SU-DHL-6 (cell line): ENCODE measurements around the gene INPP4A.

Experiments
- H2AFZ ChIP-seq: fragments of 200-600 bp; sonication (generic); 2 replicates; pipeline ENCODE4 v1.6.1; 2014; ENCODE audit warnings: low read depth, mild to moderate bottlenecking, moderate library complexity, mixed read lengths, antibody characterized with exemption, low read length; ENCODE audit not compliant: severe bottlenecking
- H3F3A ChIP-seq: fragments of 200-600 bp; shearing (Covaris generic); 2 replicates; pipeline ENCODE4 v1.6.0; 2016; ENCODE audit warnings: antibody characterized with exemption, mild to moderate bottlenecking; ENCODE audit not compliant: insufficient read depth
- H3K27ac ChIP-seq: fragments of 200-600 bp; sonication (generic); 2 replicates; pipeline ENCODE4 v1.5.1; 2016; ENCODE audit warnings: low read depth, mild to moderate bottlenecking, low read length, moderate library complexity, mixed read lengths
- H3K27me3 ChIP-seq: fragments of 200-600 bp; sonication (generic), shearing (Covaris generic); 2 replicates; pipeline ENCODE4 v1.6.0; 2014; ENCODE audit warnings: mild to moderate bottlenecking, low read length
- H3K36me3 ChIP-seq: fragments of 200-600 bp; sonication (generic); 2 replicates; pipeline ENCODE4 v1.6.1; 2014; ENCODE audit warnings: mild to moderate bottlenecking, low read length, mixed read lengths
- H3K4me2 ChIP-seq: fragments of 300-600, 200-600 bp; shearing (Covaris generic), sonication (generic); 2 replicates; pipeline ENCODE4 v1.6.0; 2014; ENCODE audit warnings: low read length, low read depth, mild to moderate bottlenecking; ENCODE audit not compliant: poor library complexity, severe bottlenecking
- H3K4me3 ChIP-seq: fragments of 200-600 bp; sonication (generic); 2 replicates; pipeline ENCODE4 v1.5.1; 2014; ENCODE audit warnings: antibody characterized with exemption, low read length, mild to moderate bottlenecking, mixed read lengths; ENCODE audit not compliant: insufficient read depth, poor library complexity, severe bottlenecking
- H3K79me2 ChIP-seq: fragments of 200-600 bp; sonication (generic); 2 replicates; pipeline ENCODE4 v1.6.1; 2014; ENCODE audit warnings: mild to moderate bottlenecking, low read length, moderate library complexity; ENCODE audit not compliant: insufficient read depth
- H3K9ac ChIP-seq: fragments of 200-600 bp; sonication (generic); 2 replicates; pipeline ENCODE4 v1.7.0; 2014; ENCODE audit warnings: mild to moderate bottlenecking, low read length
- H3K9me2 ChIP-seq: fragments of 200-600 bp; sonication (generic); replicated peaks from 2 replicates; pipeline ENCODE4 v1.6.1; 2014; ENCODE audit warnings: low read length; ENCODE audit not compliant: insufficient read depth
- H3K9me3 ChIP-seq: fragments of 200-600 bp; sonication (generic); 2 replicates; pipeline ENCODE4 v1.6.1; 2014; ENCODE audit warnings: low read length, mixed read lengths; ENCODE audit not compliant: insufficient read depth
- H4K20me1 ChIP-seq: fragments of 200-600 bp; sonication (generic); 2 replicates; pipeline ENCODE4 v1.6.1; 2014; ENCODE audit warnings: low read depth, mild to moderate bottlenecking, antibody characterized with exemption, low read length, moderate library complexity, mixed read lengths
- EZH2phosphoT487 ChIP-seq: fragments of 200-600 bp; sonication (generic), shearing (Covaris generic); conservative IDR thresholded peaks from 2 replicates; pipeline ENCODE4 v1.6.1; 2018; ENCODE audit warnings: mild to moderate bottlenecking, antibody characterized with exemption, low read length, moderate library complexity, mixed read lengths
- TF ChIP-seq, protein P1 (sequence below): fragments of 200-600 bp; sonication (generic); IDR thresholded peaks from one replicate; pipeline ENCODE4 v1.5.1; 2017; ENCODE audit warnings: antibody characterized with exemption, mild to moderate bottlenecking, low read length, moderate library complexity; ENCODE audit not compliant: insufficient read depth, poor library complexity, severe bottlenecking

INPP4A gene

DNA sequence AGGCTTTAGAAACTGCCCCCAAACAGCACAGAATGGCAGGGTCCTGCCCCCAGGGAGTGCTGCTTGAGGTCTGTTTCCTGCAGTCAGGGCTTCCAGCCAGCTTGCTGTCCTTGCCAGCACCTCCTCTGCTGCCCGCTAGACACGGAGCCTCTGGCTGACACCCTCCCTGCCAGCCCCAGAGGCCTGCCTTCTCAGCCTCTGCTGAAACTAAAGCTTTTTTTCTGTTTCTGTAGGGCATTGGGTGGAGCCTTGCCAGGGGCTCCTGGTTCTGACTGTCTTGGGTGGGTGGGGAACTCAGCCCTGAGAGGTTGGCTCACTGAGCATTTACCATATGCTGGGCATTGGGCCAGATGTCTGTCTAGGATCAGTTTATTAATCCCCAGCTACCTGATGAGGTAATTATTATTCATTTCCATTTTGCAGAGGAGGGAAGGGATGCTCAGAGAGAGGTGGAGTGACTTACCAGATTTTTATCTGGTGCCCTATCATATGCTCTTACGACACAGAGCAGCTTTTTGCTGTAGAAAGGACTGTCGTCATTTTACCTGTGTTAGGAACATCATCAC is 35.4 kb downstream of the INPP4A start:
- Histone ChIP-seq H4K20me1 (no peaks in the 10 kb centered on the region; the same call in 1 of the 2 replicates), H2AFZ (no peak overlapping the region), H3K4me2 (no peak overlapping the region), H3K9me2 (no peaks in the 10 kb centered on the region), H3K9me3 (no peaks in the 10 kb centered on the region), H3K27ac (no peak overlapping the region), H3F3A (no peaks in the 10 kb centered on the region), H3K9ac (no peak overlapping the region), H3K4me3 (no peak overlapping the region), H3K79me2 (no peaks in the 10 kb centered on the region), H3K36me3 (no peaks in the 10 kb centered on the region), H3K27me3 (no peaks in the 10 kb centered on the region)
- TF ChIP-seq EZH2phosphoT487, result no peak
- TF ChIP-seq, protein P1, sequence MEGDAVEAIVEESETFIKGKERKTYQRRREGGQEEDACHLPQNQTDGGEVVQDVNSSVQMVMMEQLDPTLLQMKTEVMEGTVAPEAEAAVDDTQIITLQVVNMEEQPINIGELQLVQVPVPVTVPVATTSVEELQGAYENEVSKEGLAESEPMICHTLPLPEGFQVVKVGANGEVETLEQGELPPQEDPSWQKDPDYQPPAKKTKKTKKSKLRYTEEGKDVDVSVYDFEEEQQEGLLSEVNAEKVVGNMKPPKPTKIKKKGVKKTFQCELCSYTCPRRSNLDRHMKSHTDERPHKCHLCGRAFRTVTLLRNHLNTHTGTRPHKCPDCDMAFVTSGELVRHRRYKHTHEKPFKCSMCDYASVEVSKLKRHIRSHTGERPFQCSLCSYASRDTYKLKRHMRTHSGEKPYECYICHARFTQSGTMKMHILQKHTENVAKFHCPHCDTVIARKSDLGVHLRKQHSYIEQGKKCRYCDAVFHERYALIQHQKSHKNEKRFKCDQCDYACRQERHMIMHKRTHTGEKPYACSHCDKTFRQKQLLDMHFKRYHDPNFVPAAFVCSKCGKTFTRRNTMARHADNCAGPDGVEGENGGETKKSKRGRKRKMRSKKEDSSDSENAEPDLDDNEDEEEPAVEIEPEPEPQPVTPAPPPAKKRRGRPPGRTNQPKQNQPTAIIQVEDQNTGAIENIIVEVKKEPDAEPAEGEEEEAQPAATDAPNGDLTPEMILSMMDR, result no peak

DNA sequence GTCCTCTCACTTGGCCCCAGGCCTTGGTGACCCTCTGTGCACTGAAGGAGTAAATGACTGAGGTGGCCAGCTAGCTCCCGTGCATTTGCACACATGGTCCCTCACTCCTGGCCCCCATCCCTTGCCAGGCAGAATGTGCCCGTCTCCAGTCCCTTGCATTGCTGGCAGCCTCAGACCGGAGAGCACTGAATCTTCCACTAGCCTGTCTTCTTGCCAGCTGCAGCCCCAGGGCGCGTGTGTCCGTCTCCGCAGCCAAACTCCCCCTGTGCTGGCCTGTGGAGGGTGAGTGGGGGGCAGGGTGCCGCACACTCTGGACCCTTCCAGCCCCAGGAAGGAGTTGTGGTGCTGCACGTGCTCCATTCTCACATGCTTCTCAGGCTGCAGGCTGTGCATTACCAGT is 35.9 kb downstream of the INPP4A start:
- no peak overlapping the region for H3K9ac ChIP-seq
- H2AFZ ChIP-seq, result no peak overlapping the region
- H3K4me2 ChIP-seq, result no peak overlapping the region
- no peak overlapping the region for H3K27ac ChIP-seq
- no peak overlapping the region for H3K4me3 ChIP-seq
- no peaks in the 10 kb centered on the region for H3K27me3 ChIP-seq
- H3F3A ChIP-seq, result no peaks in the 10 kb centered on the region
- H3K79me2 ChIP-seq, result no peaks in the 10 kb centered on the region
- no peaks in the 10 kb centered on the region for H3K9me2 ChIP-seq
- TF ChIP-seq, protein P1, result no peak
- no peak for TF ChIP-seq EZH2phosphoT487
- no peaks in the 10 kb centered on the region for H3K9me3 ChIP-seq
- H3K36me3 ChIP-seq, result no peaks in the 10 kb centered on the region
- H4K20me1 ChIP-seq, result no peaks in the 10 kb centered on the region; the same call in 1 of the 2 replicates

DNA sequence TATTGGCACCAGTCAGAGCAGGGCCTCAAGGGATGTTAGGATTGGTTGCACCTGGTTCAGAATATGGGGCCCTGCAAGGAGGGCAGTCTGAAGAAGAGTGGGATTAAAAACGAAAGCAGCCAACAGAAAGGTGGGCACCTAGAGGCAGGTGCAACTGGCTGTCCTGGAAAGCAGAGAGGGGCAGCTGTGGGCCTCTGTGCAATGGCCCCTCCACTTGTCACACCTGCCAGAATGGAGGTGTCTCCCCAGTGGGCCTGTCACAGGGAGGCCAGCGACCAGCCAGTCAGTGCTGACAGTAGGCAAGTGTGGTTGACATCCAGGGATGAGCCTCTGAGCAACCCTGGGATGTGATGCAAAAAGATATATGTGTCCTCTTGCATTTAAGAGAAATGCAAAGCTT is 37.7 kb downstream of the INPP4A start:
- Histone ChIP-seq H3K9ac (no peak overlapping the region), H2AFZ (no peak overlapping the region), H3K27ac (no peak overlapping the region), H3K79me2 (no peaks in the 10 kb centered on the region), H3K27me3 (no peaks in the 10 kb centered on the region), H3K4me2 (no peak overlapping the region), H3K36me3 (no peaks in the 10 kb centered on the region), H3K4me3 (no peak overlapping the region), H3F3A (no peaks in the 10 kb centered on the region), H3K9me3 (no peaks in the 10 kb centered on the region), H4K20me1 (no peaks in the 10 kb centered on the region), H3K9me2 (no peaks in the 10 kb centered on the region)
- no peak for TF ChIP-seq EZH2phosphoT487
- TF ChIP-seq, protein P1, result no peak
